IMR-90 (cell line): ENCODE results near the gene WDR90.

ENCODE experiments used
- CTCF ChIP-seq: conservative IDR thresholded peaks from 2 replicates; pipeline ENCODE4 v1.5.1; 2012; ENCODE audit warnings: mild to moderate bottlenecking, low read depth, low read length, improper control_type of control experiment
- ELK1 ChIP-seq: fragments of 150-350 bp; IDR thresholded peaks from 2 replicates; pipeline ENCODE4 v1.6.1; 2016; ENCODE audit warnings: low read depth, mild to moderate bottlenecking, low read length, moderate library complexity, borderline replicate concordance
- POLR2A ChIP-seq: IDR thresholded peaks from 2 replicates; pipeline ENCODE4 v1.6.1; 2012; ENCODE audit warnings: mild to moderate bottlenecking, low read depth, low read length
- TF ChIP-seq, protein P1 (sequence below): fragments of 150-350 bp; IDR thresholded peaks from 2 replicates; pipeline ENCODE4 v1.6.1; 2017; ENCODE audit warnings: mild to moderate bottlenecking, antibody characterized with exemption, low read length, low read depth

DNA sequence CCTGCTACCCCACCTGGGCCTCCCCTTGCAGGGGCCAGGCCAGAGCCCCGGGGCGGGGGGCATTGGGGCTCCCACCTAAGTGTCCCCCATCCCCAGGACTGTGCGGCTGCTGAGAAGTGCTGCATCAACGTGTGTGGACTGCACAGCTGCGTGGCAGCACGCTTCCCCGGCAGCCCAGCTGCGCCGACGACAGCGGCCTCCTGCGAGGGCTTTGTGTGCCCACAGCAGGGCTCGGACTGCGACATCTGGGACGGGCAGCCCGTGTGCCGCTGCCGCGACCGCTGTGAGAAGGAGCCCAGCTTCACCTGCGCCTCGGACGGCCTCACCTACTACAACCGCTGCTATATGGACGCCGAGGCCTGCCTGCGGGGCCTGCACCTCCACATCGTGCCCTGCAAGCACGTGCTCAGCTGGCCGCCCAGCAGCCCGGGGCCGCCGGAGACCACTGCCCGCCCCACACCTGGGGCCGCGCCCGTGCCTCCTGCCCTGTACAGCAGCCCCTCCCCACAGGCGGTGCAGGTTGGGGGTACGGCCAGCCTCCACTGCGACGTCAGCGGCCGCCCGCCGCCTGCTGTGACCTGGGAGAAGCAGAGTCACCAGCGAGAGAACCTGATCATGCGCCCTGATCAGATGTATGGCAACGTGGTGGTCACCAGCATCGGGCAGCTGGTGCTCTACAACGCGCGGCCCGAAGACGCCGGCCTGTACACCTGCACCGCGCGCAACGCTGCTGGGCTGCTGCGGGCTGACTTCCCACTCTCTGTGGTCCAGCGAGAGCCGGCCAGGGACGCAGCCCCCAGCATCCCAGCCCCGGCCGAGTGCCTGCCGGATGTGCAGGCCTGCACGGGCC, 16.5 kb upstream of the WDR90 start:
- TF ChIP-seq CTCF (no peak), POLR2A (no peak), ELK1 (no peak)
- TF ChIP-seq, protein P1, sequence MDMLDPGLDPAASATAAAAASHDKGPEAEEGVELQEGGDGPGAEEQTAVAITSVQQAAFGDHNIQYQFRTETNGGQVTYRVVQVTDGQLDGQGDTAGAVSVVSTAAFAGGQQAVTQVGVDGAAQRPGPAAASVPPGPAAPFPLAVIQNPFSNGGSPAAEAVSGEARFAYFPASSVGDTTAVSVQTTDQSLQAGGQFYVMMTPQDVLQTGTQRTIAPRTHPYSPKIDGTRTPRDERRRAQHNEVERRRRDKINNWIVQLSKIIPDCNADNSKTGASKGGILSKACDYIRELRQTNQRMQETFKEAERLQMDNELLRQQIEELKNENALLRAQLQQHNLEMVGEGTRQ, result no peak
